ENCODE data around the gene PKP3. TPM values are rescaled to one million over a fixed set of nuclear protein-coding genes. Genes with fewer than 3 reads are reported as not detected.

PKP3 gene
- polyA plus RNA-seq, 2 of the 4 experiments (the other 2 are of a cell fraction) = 12.1 to 25.9 TPM

DNA sequence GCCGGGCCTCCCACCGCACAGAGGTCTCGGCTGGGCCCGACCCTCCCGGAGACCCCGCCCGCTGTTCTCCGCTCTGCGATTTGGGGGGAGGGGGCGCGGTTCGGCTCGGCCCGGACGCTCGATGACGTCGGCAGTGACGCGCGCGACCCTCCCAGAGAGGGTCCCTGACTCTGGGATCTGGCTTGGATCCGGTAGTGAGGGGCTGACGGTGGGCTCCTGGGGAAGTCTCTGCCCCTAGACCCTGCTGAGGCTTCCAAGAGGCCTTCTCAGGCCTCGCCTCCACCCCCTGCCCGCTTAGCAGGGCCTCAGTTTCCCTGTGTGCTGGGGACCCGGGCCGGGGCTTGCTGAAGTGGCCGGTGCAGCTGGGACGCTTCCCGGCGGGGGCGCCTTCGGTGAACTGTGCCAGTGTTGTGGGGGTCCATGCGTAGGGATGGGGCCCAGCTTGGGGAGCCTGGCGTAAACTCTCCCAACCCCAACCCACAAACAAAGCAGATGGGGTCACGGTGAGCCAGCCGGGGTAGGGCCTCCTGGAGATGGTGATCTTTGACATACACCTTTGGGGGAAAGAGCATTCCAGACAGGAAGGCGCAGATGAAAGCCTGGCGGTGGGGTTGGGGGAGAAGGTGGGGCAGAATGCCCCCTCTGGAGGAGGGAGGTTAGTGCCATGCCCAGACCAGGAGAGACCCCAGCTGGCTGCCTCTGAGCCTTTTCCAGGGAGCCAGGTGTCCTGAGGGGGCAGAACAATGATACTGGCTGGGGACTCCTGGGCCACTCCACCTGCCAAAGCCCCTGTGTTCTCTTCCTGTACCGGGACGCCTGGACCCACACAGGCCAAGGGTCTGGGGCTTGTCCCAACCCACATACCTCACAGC lies 23.7 kb upstream of the PKP3 start:
- POLR2A ChIA-PET = interaction anchor here (0.6 kb wide), 1 partner anchor 136 kb away, joined by 3 read pairs; no protein-coding TSS in a partner anchor
- 0 out of 6 replicates have a peak, but pooled peaks of 1 of the 2 experiments have one; percentile 3 for ATAC-seq
- 58% methylated on average over 23 of the region's 42 CpGs for WGBS (ENCODE audit: missing lambda C conversion rate)
- no peak for FAIRE-seq
- DNase-seq (ENCODE audit: low read depth in 1 of 2, low spot score in 1 of 2) = no peak
- Histone ChIP-seq H3K27ac (peak overlapping the region; percentile 44 to 89; a peak in 4 of 6 replicates), H3K9me3 (no peaks in the 10 kb centered on the region), H3K4me2 (peak overlapping the region; percentile 71), H3K4me1 (peaks cover 16% of the 10 kb centered on the region; the same call in 2 of the 3 replicates), H3K4me3 (peak overlapping the region; percentile 60)
- TF ChIP-seq SMC3 (IDR thresholded peaks at IDR 0.05) = no peak
- TF ChIP-seq RAD21 (conservative IDR thresholded peaks at IDR 0.05 in 1 of 2, IDR thresholded peaks at IDR 0.05 in 1 of 2) = no peak
- TF ChIP-seq, protein P1, sequence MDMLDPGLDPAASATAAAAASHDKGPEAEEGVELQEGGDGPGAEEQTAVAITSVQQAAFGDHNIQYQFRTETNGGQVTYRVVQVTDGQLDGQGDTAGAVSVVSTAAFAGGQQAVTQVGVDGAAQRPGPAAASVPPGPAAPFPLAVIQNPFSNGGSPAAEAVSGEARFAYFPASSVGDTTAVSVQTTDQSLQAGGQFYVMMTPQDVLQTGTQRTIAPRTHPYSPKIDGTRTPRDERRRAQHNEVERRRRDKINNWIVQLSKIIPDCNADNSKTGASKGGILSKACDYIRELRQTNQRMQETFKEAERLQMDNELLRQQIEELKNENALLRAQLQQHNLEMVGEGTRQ (IDR thresholded peaks at IDR 0.05) = no peak
- no peak for TF ChIP-seq PHF8 (IDR thresholded peaks at IDR 0.05; ENCODE audit: borderline replicate concordance, low read depth)
- TF ChIP-seq, protein P2, sequence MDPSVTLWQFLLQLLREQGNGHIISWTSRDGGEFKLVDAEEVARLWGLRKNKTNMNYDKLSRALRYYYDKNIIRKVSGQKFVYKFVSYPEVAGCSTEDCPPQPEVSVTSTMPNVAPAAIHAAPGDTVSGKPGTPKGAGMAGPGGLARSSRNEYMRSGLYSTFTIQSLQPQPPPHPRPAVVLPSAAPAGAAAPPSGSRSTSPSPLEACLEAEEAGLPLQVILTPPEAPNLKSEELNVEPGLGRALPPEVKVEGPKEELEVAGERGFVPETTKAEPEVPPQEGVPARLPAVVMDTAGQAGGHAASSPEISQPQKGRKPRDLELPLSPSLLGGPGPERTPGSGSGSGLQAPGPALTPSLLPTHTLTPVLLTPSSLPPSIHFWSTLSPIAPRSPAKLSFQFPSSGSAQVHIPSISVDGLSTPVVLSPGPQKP (IDR thresholded peaks at IDR 0.05; ENCODE audit: low read depth, low read length) = no peak
- no peak for TF ChIP-seq ESRRA (IDR thresholded peaks at IDR 0.05; ENCODE audit: borderline replicate concordance, low read length)
- TF ChIP-seq ZFP36 (IDR thresholded peaks at IDR 0.05; ENCODE audit: borderline replicate concordance, partially characterized antibody) = no peak
- no peak for TF ChIP-seq TP53 (CRISPR knock-in tag; IDR thresholded peaks at IDR 0.05)
- TF ChIP-seq MAZ (IDR thresholded peaks at IDR 0.05; ENCODE audit: borderline replicate concordance, low read depth, low read length) = no peak
- TF ChIP-seq CBX8 (IDR thresholded peaks at IDR 0.05) = no peak
- TF ChIP-seq JUNB (IDR thresholded peaks at IDR 0.05) = no peak
- no peak for TF ChIP-seq JUN (IDR thresholded peaks at IDR 0.05)
- no peak for TF ChIP-seq NPAS2 (CRISPR knock-in tag; IDR thresholded peaks at IDR 0.05; ENCODE audit: borderline replicate concordance)
- TF ChIP-seq SREBF2 (IDR thresholded peaks at IDR 0.05) = no peak
- TF ChIP-seq GATA3 (IDR thresholded peaks at IDR 0.05; ENCODE audit: borderline replicate concordance) = no peak
- CTCF ChIA-PET = interaction anchor here (1.3 to 2.9 kb wide), 3 partner anchors 8 to 149 kb away, joined by 3 to 10 read pairs (median 8); no protein-coding TSS in a partner anchor

DNA sequence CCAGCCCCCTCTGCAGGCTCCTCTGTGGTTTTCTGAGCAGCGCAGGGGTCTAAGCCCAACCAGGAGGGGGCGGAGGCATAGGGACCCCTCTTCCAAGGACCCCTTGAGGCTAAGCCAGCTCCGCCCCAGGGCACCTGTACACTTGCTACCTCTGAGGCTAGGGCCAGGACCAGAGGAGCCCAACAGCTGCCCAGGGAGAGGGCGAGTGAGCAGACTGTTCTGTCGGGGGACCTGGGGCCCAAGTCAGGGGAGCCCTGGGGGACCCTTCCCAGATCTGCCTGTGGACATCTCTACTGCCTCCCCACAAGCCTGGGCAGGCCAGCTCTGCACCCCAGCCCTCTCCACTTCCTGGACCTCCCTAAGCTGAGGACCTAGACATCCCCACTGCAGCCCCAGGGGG lies 23.0 kb upstream of the PKP3 start:
- H3K27ac ChIP-seq = no peak overlapping the region
- peaks cover 16% of the 10 kb centered on the region; the same call in 2 of the 3 replicates for H3K4me1 ChIP-seq
- no peaks in the 10 kb centered on the region for H3K9me3 ChIP-seq
- H3K4me2 ChIP-seq = no peak overlapping the region
- ChIA-PET POLR2A (interaction anchor here (0.9 kb wide), 1 partner anchor 164 kb away, joined by 3 read pairs; the partner anchor contains the start of genes BET1L and RIC8A), CTCF (interaction anchor here (1.3 to 2.9 kb wide), 3 partner anchors 9 to 148 kb away, joined by 3 to 10 read pairs (median 8); no protein-coding TSS in a partner anchor)
- FAIRE-seq = no peak
- ATAC-seq = peak in 1 of 2 experiments; percentile 3; a peak in 1 of 6 replicates
- 100% methylated on average over 3 of the region's 5 CpGs for WGBS (ENCODE audit: missing lambda C conversion rate)
- TF ChIP-seq RAD21 (conservative IDR thresholded peaks at IDR 0.05 in 1 of 2, IDR thresholded peaks at IDR 0.05 in 1 of 2) = no peak
- TF ChIP-seq BHLHE40 (IDR thresholded peaks at IDR 0.05; ENCODE audit: low read depth, low read length) = no peak
- TF ChIP-seq, protein P1 (IDR thresholded peaks at IDR 0.05) = no peak
- TF ChIP-seq TFCP2L1 (CRISPR knock-in tag; IDR thresholded peaks at IDR 0.05) = no peak
- TF ChIP-seq RFX5 (IDR thresholded peaks at IDR 0.05) = no peak
- TF ChIP-seq HDAC2 (IDR thresholded peaks at IDR 0.05) = no peak
- no peak for TF ChIP-seq SREBF2 (IDR thresholded peaks at IDR 0.05)
- TF ChIP-seq NPAS2 (CRISPR knock-in tag; IDR thresholded peaks at IDR 0.05; ENCODE audit: borderline replicate concordance) = no peak
- no peak for TF ChIP-seq HEYL (CRISPR knock-in tag; IDR thresholded peaks at IDR 0.05)
- TF ChIP-seq, protein P3, sequence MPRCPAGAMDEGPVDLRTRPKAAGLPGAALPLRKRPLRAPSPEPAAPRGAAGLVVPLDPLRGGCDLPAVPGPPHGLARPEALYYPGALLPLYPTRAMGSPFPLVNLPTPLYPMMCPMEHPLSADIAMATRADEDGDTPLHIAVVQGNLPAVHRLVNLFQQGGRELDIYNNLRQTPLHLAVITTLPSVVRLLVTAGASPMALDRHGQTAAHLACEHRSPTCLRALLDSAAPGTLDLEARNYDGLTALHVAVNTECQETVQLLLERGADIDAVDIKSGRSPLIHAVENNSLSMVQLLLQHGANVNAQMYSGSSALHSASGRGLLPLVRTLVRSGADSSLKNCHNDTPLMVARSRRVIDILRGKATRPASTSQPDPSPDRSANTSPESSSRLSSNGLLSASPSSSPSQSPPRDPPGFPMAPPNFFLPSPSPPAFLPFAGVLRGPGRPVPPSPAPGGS (IDR thresholded peaks at IDR 0.05) = no peak
- TF ChIP-seq, protein P2 (IDR thresholded peaks at IDR 0.05; ENCODE audit: low read depth, low read length) = no peak
- TF ChIP-seq PHF8 (IDR thresholded peaks at IDR 0.05; ENCODE audit: borderline replicate concordance, low read depth) = no peak
- no peak for TF ChIP-seq NR3C1 (IDR thresholded peaks at IDR 0.05)
- TF ChIP-seq CEBPB (IDR thresholded peaks at IDR 0.05) = no peak
- TF ChIP-seq FOSB (CRISPR knock-in tag; IDR thresholded peaks at IDR 0.05) = no peak
- TF ChIP-seq, protein P4, sequence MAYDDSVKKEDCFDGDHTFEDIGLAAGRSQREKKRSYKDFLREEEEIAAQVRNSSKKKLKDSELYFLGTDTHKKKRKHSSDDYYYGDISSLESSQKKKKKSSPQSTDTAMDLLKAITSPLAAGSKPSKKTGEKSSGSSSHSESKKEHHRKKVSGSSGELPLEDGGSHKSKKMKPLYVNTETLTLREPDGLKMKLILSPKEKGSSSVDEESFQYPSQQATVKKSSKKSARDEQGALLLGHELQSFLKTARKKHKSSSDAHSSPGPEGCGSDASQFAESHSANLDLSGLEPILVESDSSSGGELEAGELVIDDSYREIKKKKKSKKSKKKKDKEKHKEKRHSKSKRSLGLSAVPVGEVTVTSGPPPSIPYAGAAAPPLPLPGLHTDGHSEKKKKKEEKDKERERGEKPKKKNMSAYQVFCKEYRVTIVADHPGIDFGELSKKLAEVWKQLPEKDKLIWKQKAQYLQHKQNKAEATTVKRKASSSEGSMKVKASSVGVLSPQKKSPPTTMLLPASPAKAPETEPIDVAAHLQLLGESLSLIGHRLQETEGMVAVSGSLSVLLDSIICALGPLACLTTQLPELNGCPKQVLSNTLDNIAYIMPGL (CRISPR knock-in tag; IDR thresholded peaks at IDR 0.05; ENCODE audit: borderline replicate concordance) = no peak
- no peak for TF ChIP-seq JUN (IDR thresholded peaks at IDR 0.05)
- no peak for TF ChIP-seq ZC3H11A (IDR thresholded peaks at IDR 0.05)
- no peak for TF ChIP-seq KDM1A (IDR thresholded peaks at IDR 0.05; ENCODE audit: low read depth)
- no peak overlapping the region for H3K4me3 ChIP-seq
- no peak for DNase-seq (ENCODE audit: low read depth in 1 of 2, low spot score in 1 of 2)
